Measurements from ENCODE around the gene TMEM175.

TMEM175 gene

GRCh38 chr4:948101-948935 lies 16.1 kb downstream of the TMEM175 start:
- no peak for DNase-seq

GRCh38 chr4:948936-949300 lies 16.7 kb downstream of the TMEM175 start:
- no peak for DNase-seq

DNA sequence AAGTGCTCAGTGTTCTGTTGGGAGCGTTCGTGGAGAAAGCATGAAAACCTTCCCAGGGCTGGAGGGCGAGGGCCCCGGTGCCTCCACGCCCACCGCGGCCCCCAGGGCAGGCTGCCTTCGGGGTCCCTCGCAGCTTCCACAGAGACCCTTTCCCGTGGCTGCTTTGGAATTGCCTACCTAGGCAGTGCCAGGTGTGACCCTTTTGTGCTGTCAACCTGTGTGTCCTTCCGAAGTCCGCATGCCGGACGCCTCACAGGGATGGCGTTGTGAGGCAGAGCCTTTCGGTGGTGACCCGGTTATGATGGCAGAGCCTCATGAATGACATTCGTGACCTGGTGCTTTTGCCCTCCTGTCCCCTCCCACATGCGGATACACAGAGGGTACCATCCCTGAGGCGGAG lies 17.4 kb downstream of the TMEM175 start:
- no peak for DNase-seq

GRCh38 chr4:950136-951020 lies 18.1 kb downstream of the TMEM175 start:
- DNase-seq = no peak

DNA sequence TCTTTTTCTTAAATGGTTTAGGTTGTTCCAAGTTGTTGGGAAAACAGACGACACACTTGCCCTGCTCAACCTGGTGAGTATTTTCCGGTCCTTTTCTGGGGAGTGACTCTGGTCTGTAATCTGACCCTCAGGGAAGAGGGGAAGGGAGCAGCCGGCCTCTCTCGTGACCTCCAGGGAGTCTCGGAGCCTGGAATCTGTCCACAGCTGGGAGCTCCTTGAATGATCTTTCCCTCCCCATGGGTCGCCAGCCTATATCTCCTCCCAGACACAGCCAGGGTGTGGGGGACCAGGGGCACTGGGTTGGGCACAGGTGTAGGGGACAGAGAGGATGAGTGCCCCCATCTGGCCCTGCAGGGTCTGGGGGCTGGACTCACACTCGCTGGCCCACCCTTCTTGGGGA lies 18.9 kb downstream of the TMEM175 start:
- no peak for DNase-seq

DNA sequence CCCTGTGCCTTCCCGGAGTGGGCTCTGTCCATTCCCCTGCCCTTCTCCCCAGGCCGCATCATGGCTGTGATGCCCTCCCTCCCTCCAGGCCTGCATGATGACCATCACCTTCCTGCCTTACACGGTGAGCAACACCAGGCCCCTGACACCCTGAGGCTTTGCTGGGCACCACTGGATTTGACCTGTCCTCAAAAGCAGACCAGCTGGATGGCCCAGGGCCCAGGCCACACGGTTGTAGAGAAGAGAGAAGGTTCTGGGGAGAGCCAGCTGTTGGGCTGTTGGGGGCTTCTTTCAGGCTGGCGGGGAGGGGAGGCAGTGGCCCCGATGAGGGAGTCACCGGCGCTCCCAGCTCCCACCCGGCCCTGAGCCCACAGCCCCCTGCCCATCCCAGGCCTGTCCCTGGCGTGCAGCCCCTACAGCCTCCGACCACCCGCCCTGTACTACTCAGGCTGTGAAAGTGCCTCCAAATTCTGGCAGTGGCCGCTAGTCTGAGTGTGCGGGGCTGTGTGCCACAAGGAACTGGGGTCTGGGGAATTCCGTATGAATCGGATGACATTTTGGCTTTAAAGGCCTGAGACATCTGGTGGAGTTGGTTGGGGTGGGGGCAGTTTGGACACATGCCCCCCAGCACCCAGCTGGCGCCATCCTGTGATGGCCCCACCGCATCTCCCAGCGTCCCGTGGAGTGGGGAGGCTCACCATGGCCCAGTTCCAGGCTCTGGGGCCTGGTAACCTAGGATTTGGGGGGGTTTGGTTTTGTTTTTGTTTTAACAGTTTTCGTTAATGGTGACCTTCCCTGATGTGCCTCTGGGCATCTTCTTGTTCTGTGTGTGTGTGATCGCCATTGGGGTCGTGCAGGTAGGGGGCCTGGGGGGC lies 19.6 kb downstream of the TMEM175 start:
- no peak for DNase-seq

GRCh38 chr4:952881-953573 lies 20.8 kb downstream of the TMEM175 start:
- no peak for DNase-seq

DNA sequence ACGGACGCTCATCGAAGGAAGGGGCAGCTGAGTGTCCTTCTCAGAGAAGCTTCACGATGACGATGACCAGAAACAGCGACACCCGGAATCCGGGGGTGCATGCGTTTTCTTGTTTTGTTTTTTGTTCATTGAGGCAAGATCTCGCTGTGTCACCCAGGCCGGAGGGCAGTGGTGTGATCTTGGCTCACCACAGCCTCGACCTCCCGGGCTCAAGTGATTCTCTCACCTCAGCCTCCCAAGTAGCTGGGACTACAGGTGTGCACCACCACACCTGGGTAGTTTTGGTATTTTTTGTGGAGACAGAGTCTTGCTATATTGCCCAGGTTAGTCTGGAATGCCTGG lies 21.3 kb downstream of the TMEM175 start:
- no peak for DNase-seq

DNA sequence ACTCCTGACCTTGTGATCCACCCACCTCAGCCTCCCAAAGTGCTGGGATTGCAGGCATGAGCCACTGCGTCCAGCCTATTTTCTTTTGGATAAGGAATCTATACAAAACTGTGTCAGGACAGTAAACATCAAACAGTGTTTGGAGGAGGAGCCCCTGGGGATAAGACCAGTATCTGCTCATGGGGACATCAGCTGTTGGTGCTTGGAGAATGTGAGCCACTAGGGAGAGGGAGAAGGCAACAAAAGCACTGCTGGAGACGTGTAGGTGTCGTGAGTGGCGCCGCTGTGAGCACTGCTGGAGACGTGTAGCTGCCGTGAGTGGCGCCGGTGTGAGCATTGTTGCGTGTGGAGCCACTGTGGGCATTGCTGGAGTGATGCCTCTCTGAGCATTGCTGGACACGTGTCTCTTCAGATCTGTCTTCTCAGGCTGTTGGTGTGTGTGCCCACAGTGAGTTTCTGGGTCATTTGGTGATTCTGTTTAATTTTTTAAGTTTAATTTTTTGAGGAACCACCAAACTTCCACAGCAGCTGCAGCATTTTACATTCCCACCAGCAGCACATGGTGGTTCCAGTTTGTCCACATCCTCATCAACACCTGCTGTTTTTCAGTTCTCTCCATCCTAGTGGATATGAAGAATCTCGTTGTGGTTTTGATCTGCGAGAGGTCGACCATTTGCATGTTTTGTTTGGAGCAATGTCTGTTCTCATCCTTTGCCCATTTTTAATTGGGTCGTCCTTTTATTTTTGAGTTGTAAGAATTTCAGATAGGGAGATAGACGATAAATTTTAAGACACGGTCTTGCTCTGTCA lies 22.2 kb downstream of the TMEM175 start:
- DNase-seq = no peak

GRCh38 chr4:955161-955921 lies 23.1 kb downstream of the TMEM175 start:
- no peak for DNase-seq

DNA sequence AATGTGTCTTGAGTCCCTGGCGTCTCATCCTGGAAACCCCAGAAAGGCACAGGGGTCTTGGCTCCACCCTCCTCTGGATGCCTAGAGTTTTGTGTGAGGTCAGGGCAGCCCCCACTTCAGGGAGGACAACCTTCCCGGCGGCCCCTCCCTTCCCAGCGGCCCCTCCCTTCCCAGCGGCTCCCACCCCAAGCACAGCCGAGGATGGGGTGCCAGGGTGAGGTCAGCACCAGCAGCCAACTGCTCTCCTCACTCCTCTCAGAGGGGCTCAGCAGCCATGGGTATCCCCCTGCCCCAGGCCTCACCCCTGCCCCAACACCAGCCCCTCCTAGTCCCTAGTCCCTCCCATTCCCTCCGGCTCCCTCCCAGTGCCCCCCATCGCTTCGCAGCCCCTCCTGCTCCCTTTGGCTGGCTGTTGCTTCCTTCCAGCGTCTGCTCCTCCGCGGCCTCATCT lies 23.7 kb downstream of the TMEM175 start:
- DNase-seq = no peak

GRCh38 chr4:956531-957230 lies 24.4 kb downstream of the TMEM175 start:
- no peak for DNase-seq

DNA sequence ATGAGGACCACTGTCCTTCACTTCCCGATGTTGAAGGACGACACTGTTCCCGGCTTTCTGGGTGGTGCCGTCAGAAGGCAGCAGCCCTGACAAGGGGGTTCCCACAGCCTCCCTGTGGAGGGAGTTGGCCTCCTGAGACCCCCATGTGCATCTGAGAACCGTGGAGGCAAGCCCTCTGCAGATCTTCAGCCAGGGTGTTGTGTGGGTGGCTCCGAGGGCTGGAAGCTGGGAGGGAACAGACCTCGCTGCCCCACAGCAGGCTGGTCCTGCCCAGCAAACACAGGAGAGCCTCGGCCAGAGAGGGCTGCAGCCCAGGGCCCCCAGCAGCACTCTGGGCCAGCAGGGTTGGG lies 24.9 kb downstream of the TMEM175 start:
- DNase-seq = no peak

GRCh38 chr4:957581-958313 lies 25.5 kb downstream of the TMEM175 start:
- DNase-seq = no peak

- DNase-seq = no peak
Measured at GRCh38 chr4:958314-958665, 26.0 kb downstream of the TMEM175 start.

- DNase-seq = no peak
Measured at GRCh38 chr4:958696-959337, 26.6 kb downstream of the TMEM175 start.

DNA sequence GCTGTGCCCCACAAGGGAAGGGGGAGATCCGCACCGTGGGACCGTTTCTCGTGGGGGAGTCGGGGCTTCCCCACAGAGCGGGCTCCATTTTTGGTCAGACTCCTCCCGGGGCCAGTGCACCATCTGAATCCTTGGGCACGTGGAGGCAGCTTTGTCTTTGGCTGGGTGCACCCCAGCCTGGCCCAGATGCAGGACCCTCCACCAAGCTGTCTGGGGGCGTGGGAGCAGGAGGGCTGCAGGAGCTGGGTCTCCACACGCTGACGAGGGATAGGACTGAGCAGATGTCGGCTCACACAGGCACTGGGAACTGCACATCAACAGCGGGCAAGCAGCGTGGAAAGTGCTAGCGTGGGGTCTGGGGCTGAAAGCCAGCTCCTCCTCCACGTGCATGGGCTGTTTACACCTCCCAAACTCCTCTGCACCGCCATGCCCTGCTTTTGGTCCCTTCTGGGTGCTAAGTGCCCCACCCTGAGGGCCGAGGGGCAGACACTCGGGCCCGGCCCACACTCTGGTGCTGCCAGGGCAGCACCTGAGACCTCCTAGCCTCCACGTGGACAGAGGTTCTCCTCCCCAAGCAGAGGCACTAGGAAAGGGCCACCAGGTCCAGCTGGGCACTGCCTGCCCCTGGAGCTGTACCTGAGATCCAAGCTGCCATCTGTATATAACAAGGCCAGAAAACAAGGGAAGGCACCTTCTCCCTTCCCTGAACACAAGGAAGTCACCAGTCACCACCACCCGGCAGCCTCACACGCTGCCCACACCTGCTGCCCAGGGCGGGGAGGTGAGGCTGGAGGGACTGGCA lies 27.3 kb downstream of the TMEM175 start:
- DNase-seq = no peak

GRCh38 chr4:960140-960635 lies 27.9 kb downstream of the TMEM175 start:
- no peak for DNase-seq
